Calu3 (cell line): ENCODE measurements around the gene EMC7. TPM values are rescaled to one million over a fixed set of nuclear protein-coding genes. Genes with fewer than 3 reads are reported as not detected.

Source experiments
- BruUV-seq: library from RNA; stranded (reverse); fragments of 400-500 nt; replicated peaks from 2 replicates; lab custom pipeline; 2021; lab: Mats Ljungman, UMichigan
- CTCF ChIA-PET: fragments of 300-600 bp; sonication (Branson Sonifier 250); formaldehyde crosslinking; loops from one replicate; lab custom pipeline; 2022; ENCODE audit warnings: antibody characterized with exemption; lab: Charles Lee
- DNase-seq: peaks from one replicate; pipeline ENCODE4 v3.0.0; 2022
- H3K27ac Mint-ChIP-seq: one replicate; pipeline ENCODE4 v1.8.0; 2022; ENCODE audit warnings: mixed read lengths; ENCODE audit not compliant: unreplicated experiment
- H3K27me3 Mint-ChIP-seq: one replicate; pipeline ENCODE4 v1.8.0; 2022; ENCODE audit warnings: mixed read lengths; ENCODE audit not compliant: unreplicated experiment
- H3K36me3 Mint-ChIP-seq: one replicate; pipeline ENCODE4 v1.8.0; 2022; ENCODE audit warnings: mild to moderate bottlenecking, moderate library complexity, mixed read lengths; ENCODE audit not compliant: insufficient read depth, unreplicated experiment
- H3K4me1 Mint-ChIP-seq: one replicate; pipeline ENCODE4 v1.8.0; 2022; ENCODE audit warnings: mild to moderate bottlenecking, low read depth, mixed read lengths; ENCODE audit not compliant: unreplicated experiment
- H3K4me3 Mint-ChIP-seq: one replicate; pipeline ENCODE4 v1.8.0; 2022; ENCODE audit warnings: mild to moderate bottlenecking, low read depth, moderate library complexity, mixed read lengths; ENCODE audit not compliant: unreplicated experiment
- H3K9me3 Mint-ChIP-seq: one replicate; pipeline ENCODE4 v1.8.0; 2022; ENCODE audit warnings: low read depth, mixed read lengths; ENCODE audit not compliant: unreplicated experiment
- intact Hi-C: fragments of 100-400 bp; cut with micrococcal nuclease; formaldehyde crosslinking; loops from one replicate; pipeline ENCODE4 v1.10.0; 2022; ENCODE audit not compliant: unreplicated experiment
- total RNA-seq: library from RNA; stranded (reverse); gene quantifications from 2 replicates; pipeline ENCODE4 v1.2.3, GENCODE V29; 2022
- TF ChIP-seq, protein P1 (sequence below): fragments of 200-600 bp; IDR thresholded peaks from one replicate; pipeline ENCODE4 v1.8.0; 2022; ENCODE audit warnings: antibody characterized with exemption; ENCODE audit not compliant: unreplicated experiment

EMC7 gene
- total RNA-seq, 1 experiment from 2014 or later: 34.3 TPM

DNA sequence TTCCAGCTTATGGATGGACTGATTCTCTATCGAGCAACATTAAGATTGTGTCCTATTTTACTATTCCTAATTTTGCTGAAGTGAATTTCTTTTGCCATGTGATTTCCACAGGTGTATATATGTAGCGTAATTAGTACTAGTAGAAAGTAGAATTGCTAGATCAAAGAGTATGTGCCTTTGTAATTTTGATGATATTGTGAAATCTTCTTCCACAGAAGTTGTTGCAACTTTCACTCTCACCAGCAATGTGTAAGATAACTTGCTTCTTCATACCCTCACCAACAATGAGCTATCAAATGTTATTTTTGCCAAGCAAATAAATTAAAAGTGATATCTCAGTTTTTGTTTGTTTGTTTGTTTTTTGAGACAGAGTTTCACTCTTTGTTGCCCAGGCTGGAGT, 5.7 kb upstream of the EMC7 start:
- intact Hi-C loops: no loop called here
- no TSS peak for BruUV-seq
- no peak for DNase-seq
- CTCF ChIA-PET: no interaction called here
- Mint-ChIP-seq H3K27ac (no peak overlapping the region), H3K4me1 (no peaks in the 10 kb centered on the region), H3K9me3 (no peaks in the 10 kb centered on the region), H3K4me3 (no peak overlapping the region), H3K36me3 (no peaks in the 10 kb centered on the region), H3K27me3 (no peaks in the 10 kb centered on the region)
- TF ChIP-seq, protein P1, sequence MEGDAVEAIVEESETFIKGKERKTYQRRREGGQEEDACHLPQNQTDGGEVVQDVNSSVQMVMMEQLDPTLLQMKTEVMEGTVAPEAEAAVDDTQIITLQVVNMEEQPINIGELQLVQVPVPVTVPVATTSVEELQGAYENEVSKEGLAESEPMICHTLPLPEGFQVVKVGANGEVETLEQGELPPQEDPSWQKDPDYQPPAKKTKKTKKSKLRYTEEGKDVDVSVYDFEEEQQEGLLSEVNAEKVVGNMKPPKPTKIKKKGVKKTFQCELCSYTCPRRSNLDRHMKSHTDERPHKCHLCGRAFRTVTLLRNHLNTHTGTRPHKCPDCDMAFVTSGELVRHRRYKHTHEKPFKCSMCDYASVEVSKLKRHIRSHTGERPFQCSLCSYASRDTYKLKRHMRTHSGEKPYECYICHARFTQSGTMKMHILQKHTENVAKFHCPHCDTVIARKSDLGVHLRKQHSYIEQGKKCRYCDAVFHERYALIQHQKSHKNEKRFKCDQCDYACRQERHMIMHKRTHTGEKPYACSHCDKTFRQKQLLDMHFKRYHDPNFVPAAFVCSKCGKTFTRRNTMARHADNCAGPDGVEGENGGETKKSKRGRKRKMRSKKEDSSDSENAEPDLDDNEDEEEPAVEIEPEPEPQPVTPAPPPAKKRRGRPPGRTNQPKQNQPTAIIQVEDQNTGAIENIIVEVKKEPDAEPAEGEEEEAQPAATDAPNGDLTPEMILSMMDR: no peak

DNA sequence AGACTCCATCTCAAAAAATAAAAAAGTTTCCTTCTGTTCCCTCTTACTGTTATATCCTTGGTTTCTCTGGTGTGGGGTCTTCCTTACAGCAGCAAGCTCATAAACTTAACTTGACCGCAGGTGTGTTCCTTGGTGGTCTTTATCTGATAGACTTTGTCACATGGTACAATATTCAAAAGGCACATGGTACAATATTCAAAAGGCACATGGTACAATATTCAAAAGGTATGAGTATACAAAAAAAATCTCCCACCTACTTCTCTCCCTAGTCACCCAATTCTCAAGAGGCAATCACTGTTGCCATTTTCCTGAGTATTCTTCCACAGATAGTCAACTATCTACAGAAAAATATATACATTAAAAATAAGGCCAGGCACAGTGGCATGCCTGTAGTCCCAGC, 4.8 kb upstream of the EMC7 start:
- Mint-ChIP-seq H3K4me1 (no peaks in the 10 kb centered on the region), H3K27me3 (no peaks in the 10 kb centered on the region), H3K4me3 (no peak overlapping the region), H3K27ac (no peak overlapping the region), H3K36me3 (peaks cover 8% of the 10 kb centered on the region), H3K9me3 (no peaks in the 10 kb centered on the region)
- no TSS peak for BruUV-seq
- DNase-seq: no peak
- intact Hi-C loops: no loop called here
- CTCF ChIA-PET: no interaction called here
- TF ChIP-seq, protein P1: no peak

DNA sequence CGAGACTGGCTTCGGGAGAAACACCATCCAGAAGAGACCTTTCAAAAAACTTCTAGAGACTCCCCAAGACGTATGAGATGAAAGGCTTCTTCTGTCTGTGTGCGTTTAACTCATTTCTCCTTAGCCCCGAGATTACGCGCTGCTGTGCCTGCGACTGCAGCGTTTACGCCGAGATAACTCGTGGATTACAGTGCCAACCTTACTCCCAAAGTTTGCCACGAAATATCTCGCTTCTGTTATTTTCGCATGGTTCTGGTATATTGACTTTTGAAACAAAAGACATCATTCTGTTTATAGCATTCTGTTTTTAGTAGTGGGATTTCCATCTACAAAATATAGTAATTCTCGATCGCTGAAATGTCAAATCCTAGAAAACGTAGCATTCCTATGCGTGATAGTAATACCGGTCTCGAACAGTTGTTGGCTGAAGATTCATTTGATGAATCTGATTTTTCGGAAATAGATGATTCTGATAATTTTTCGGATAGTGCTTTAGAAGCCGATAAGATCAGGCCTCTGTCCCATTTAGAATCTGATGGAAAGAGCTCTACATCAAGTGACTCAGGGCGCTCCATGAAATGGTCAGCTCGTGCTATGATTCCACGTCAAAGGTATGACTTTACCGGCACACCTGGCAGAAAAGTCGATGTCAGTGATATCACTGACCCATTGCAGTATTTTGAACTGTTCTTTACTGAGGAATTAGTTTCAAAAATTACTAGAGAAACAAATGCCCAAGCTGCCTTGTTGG, 688 bp upstream of the EMC7 start:
- H3K9me3 Mint-ChIP-seq: no peaks in the 10 kb centered on the region
- BruUV-seq: TSS peak; percentile 83
- no peaks in the 10 kb centered on the region for H3K27me3 Mint-ChIP-seq
- peak overlapping the region; percentile 89 for H3K4me3 Mint-ChIP-seq
- DNase-seq: no peak
- H3K27ac Mint-ChIP-seq: peak overlapping the region; percentile 89
- no peaks in the 10 kb centered on the region for H3K4me1 Mint-ChIP-seq
- intact Hi-C loops: no loop called here
- peaks cover 17% of the 10 kb centered on the region for H3K36me3 Mint-ChIP-seq
- TF ChIP-seq, protein P1: no peak
- CTCF ChIA-PET: no interaction called here

DNA sequence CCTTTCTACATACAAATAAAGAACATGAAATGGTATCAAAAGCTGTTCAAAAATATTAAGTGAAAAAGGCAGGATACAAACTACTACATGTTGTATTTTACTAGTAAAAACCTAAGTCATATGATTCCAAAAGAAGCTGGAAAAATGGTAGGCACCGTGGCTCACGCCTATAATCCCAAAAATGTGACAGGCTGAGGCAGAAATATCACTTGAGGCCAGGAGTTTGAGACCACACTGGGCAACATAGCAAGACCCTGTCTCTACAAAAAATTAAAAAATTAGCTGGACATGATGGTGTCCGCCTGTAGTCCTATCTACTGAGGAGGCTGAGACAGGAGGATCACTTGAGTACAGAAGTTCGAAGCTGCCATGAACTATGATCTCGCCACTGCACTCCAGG, 1.7 kb downstream of the EMC7 start:
- intact Hi-C loops: no loop called here
- Mint-ChIP-seq H3K9me3 (no peaks in the 10 kb centered on the region), H3K4me3 (no peak overlapping the region), H3K4me1 (no peaks in the 10 kb centered on the region), H3K36me3 (peaks cover 17% of the 10 kb centered on the region), H3K27me3 (no peaks in the 10 kb centered on the region), H3K27ac (no peak overlapping the region)
- BruUV-seq: no TSS peak
- DNase-seq: no peak
- CTCF ChIA-PET: no interaction called here
- TF ChIP-seq, protein P1: no peak
